Kidney capillary endothelial cell (primary cell): ENCODE data around the gene OSBP2.
"Not testable (repeated sequence)": the region's sequence is repeated elsewhere in the genome, so short reads cannot be mapped to it uniquely, and the experiment has no call there.

ENCODE experiments used
- DNase-seq: peaks from one replicate; pipeline ENCODE4 v3.0.0-alpha.2; 2018; ENCODE audit warnings: low spot score

OSBP2 gene

DNA sequence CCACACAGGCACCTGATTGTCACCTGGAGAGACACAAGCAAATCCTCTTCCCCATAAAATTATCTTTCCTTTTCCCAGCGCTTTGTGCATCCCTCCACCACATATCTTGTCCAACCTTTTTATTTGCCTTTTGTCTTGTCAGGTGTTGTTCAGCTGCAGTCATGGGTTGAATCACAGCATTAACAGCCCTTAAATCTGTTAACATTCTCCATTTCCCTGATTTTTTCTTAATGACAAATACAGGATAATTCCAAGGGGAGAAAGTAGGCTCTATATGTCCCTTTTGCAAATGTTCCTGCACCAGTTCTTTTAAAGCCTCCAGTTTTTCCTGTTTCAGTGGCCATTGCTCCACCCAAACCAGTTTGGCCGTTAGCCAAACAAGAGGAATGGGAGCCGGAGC lies 18.1 kb upstream of the OSBP2 start:
- DNase-seq = not testable (repeated sequence)

DNA sequence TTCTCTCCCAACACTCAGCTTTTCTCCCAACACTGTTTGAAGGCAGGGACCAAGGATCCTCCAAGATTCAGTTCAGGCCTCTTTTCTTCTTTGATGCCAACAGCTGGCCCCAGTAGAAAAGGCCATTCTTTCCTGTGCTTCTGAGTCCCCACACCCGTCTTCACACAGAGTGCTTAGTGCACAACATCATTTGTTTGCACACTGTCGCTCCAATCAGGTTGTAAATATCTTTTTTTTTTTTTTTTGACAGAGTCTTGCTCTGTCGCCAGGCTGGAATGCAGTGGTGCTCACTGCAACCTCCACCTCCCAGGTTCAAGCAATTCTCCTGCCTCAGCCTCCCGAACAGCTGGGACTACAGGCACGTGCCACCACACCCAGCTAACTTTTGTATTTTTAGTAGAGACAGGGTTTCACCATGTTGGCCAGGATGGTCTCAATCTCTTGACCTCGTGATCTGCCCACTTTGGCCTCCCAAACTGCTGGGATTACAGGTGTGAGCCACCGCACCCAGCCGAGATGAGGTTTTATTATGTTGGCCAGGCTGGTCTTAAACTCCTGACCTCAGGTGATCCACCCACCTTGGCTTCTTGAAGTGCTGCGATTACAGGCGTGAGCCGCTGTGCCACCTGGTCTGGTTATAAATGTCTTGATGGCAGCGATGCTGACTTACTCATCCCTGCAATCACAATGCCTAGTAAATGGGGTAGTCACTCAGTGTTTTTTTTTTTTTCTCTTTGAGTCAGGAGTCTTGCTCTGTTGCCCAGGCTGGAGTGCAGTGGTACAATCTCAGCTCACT lies 14.6 kb upstream of the OSBP2 start:
- DNase-seq = not testable (repeated sequence)

DNA sequence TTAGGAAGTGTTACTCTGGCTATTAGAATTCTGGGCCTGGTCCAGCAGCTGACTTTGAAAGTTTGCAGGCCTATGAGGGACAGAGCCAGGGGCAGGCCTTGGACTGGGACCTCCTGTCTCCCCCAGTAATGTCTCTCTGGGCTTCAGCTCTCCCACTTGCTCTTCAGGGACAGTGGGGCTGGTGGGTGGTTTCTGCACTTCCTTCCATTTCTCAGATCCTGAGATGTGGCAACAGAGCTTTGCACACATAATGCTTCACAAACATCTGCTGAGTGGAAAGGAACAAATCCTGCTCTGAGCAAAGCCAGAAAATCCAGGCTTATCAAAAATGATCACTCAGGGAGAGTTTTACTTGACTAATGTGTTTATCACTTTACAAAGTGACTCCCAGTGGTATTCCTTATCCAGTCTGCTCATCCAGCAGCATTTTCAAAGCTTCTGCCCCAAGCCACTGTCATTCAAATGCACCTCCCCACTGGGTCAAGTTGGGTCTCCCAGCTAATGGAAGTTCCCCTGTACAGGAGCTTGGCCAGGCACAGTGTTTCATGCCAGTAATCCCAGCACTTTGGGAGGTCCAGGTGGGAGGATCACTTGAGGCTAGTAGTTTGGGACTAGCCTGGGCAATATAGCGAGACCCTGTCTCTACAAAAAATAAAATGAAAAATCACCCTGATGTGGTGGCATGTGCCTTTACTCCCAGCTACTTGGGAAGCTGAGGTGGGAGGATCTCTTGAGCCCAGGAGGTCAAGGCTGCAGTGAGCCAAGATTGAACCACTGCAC lies 13.5 kb upstream of the OSBP2 start:
- no peak for DNase-seq

DNA sequence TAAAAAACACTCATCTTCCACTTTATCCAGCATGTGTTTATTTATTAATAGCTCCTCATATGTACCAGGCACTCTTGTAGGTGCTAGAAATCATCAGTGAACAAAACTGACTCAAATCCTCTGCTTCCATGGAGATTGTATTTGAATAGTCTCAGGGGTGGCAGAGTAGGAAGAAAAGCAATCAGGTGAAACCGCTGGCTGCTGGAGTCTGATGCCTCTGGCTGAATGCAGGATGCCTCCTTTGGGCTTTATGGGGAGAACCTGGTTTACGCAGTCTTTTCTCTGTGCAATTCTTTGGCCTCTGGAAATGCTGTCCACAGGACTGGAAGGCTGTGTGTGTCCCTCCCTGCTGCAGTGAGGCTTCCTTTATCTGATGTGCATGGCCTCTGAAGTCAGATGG lies 12.8 kb upstream of the OSBP2 start:
- DNase-seq = no peak

DNA sequence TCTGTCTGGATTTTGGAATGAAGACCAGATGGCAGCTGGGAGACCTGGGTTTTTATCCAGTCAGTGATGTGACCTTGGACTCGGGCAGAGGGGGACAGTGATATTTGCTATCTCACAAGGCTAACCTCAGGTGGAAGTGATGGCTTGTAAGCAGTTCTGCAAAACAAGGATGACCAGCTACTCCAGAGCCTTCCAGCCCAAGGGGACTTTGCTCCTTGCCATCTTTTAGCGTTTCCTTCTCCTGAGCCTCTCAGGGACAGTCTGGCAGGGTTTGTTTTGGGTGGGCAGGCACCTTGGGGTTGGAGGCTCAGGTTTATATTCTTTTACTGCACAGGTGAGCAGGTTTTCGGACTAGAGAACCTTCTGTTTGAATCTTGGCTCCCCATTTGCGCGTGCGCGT lies 9.5 kb upstream of the OSBP2 start:
- no peak for DNase-seq

DNA sequence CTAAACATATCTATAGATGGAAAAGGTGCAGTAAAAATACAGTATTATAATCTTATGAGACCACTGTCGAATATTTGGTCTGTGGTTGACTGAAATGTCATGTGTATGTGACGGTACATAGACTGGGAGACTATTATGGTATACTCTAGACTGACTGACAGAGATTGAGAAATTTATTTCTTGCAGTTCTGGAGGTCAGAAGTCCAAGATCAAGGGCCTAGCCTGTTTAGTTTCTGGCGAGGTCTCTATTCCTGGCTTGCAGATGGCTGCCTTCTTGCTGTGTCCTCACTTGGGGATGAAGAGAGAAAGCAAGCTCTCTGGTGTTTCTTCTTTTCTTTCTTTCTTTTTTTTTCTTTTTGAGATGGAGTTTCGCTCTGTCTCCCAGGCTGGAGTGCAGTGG lies 7.3 kb upstream of the OSBP2 start:
- DNase-seq = no peak

DNA sequence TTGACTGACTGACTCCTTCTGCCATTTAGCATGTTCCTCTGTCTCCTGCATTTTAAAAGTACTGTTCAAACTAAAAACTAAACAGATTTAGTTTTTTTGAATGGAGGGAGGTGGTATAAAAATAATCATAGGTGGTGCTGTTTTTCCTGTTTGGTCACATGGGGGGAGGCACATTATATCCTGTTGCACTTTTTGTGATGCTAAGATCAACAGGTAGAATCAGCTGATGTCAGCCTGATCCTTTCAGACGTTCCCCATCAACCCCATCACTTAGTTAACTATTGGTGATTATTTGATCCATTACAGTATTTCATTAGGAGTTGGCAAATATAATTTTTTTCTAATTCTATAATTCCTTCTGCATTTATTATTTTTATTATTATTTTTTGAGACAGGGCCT lies 5.1 kb upstream of the OSBP2 start:
- DNase-seq = no peak

DNA sequence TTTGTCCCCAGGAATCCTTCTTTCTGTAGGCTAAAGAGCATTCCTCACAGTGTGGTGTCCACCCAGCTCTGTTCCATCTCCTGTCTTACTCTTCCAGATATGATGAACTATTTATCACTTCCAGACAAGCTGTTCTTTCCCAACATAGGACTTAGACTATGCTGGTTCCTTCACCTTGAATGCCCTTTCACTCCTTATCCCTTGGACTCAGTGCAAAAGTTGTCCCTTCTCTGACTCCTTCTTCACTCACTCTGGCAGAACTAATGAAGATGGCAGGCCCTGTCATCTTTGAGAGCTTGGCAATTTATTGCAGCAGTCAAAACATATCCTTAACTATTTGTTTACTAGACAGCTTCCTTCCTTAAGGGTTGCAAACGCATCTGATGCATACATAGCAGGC lies 3.5 kb upstream of the OSBP2 start:
- DNase-seq = no peak

DNA sequence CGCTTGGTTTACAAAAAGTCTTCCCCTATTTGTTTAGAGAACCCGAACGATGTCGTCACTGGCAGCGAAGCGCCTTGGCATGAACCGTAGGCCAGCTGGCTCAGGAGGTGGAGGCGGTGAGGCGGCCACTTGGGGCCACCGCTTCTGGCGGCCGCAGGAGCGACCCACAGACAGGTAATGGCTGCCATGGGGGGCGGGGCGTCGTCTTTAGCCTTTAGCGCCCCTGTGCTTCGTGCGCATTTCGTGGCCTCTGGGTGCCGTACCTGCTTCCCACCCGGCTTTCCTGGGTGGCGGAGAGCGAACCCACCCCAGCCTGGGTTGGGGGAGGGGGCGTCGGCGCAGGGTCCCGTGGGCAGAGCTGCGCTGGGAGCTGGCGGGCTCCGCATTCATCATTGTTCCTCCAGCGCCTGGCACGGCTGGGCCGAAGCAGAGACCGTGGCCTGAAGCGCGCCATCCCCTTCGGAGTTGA lies 469 bp upstream of the OSBP2 start:
- DNase-seq = no peak

DNA sequence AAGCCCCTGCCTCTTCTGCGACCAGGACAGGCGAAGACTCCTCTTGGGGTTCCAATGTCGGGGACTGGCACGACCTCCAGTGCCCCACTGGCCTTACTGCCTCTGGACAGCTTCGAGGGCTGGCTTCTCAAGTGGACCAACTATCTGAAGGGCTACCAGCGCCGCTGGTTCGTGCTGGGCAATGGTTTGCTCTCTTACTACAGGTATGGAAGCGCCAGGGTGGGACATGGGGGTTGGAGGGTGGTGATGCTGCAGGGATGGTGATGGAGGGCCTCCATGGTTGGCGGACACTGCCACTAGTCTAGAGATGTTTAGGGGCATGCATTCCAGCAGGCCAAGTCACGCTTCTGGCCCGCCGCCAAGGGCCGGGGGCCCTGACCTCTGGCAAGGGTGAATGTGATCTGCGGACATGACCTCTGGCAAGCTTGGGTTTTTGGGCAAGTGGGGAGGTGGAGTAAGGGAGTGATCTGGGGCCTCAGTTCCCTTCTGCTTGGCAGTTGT lies 727 bp downstream of the OSBP2 start:
- DNase-seq = no peak

DNA sequence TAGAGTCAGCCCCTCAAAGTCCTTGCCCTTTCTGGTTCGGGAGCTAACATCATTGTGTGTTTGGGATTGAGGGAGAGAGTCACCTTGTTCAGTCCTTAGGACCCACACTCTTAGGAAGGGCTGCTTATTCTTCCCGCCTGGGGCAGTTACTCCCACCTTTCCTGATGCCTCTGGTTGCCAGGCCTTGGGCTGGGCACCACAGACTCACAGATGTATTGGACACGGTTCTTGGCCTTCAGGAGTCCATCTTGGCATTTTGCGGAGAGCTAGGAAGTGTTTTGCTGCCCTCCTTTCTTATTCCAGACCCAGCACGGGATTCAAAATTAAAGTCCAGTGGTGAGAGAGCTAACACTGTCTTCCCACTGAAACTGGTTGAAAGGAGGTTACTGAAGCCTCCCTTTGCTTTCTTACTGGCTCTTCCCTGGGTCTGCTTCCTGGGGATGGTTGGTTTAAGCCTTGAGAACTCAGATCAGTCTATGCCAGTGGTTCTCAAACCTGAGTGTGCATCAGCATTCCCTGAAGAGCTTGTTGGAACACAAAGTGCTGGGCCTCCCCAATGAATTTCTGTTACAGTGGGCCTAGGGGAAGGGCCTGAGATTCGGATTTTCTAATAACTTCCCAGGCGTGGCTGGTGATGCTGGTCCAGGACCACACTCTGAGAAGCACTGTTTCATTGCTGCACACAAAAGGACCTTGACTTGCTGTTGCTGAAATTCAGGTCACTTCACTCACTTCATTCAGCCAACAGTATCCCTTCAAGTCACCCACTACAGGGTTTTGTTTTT lies 1.4 kb downstream of the OSBP2 start:
- no peak for DNase-seq

DNA sequence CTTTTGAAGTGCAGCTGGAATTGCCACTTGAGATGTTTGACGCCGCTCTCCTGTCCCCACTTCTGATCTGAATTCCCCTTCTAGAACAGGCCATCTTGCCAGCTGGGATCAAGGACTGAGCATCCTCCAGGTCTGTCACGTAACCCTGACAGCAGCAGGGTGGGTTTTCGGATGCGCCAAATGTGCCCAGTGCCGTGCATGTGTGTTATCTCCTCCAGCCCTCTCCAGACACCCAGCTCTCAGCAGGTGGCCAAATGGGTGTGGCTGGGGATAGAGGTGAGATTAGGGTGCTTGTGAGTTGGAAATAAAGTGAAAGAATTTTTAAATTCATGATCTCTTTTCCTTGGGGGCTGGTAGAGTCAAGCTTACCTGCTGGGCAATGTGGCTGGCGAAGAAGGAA lies 3.3 kb downstream of the OSBP2 start:
- no peak for DNase-seq

DNA sequence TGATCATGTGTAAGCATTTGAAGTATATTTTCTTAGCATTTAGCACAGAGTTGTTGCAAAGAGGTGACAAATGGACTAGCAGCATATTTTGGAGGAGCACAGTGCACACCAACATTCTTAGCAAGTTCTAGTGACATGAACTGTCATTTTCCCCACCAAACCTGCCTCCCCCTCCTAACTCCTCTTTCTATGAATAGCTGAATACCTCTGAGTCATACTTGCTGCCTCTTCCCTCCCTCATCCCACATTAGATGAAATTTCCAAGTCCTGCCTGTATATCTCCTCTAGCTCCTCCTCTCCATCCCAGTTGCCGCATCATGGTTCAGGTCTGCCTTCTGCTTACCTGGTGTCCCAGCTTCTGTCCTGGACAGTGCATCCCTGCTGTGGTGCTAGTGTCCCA lies 7.2 kb downstream of the OSBP2 start:
- no peak for DNase-seq

DNA sequence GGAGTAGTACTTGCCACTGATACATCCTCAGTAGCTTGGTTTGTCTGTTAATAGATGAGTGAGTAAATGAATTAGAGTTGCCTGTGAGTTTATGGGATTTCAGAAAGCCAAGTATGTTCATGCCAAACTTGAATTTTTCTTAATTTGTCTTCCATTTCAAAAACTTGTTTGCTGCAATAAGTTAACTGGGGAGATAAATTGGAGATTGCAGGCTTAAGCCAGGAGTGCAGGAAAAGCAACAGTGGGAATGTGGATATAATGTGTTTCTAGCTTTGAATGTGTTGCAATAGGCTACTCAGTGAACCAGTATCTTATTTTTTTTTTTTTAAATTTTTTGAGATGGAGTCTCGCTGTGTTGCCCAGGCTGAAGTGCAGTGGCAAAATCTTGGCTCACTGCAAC lies 8.2 kb downstream of the OSBP2 start:
- no peak for DNase-seq

DNA sequence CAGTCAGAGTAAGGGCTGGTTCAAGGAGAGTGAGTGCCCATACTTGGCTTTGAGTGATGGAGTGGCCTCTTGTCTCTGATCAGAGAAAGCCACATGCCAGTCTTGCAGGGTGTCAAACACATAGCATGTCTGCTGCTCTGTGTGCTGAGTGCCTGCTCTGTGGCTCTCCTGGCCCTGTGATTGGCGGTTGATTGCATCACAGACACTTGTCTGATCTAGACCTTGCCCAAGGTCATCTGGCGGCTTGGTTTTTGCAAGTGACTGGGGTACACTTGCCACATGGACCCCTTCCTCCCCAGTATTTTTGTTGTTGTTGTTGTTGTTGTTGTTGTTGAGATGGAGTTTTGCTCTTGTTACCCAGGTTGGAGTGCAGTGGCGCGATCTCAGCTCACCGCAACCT lies 10.3 kb downstream of the OSBP2 start:
- DNase-seq = no peak

DNA sequence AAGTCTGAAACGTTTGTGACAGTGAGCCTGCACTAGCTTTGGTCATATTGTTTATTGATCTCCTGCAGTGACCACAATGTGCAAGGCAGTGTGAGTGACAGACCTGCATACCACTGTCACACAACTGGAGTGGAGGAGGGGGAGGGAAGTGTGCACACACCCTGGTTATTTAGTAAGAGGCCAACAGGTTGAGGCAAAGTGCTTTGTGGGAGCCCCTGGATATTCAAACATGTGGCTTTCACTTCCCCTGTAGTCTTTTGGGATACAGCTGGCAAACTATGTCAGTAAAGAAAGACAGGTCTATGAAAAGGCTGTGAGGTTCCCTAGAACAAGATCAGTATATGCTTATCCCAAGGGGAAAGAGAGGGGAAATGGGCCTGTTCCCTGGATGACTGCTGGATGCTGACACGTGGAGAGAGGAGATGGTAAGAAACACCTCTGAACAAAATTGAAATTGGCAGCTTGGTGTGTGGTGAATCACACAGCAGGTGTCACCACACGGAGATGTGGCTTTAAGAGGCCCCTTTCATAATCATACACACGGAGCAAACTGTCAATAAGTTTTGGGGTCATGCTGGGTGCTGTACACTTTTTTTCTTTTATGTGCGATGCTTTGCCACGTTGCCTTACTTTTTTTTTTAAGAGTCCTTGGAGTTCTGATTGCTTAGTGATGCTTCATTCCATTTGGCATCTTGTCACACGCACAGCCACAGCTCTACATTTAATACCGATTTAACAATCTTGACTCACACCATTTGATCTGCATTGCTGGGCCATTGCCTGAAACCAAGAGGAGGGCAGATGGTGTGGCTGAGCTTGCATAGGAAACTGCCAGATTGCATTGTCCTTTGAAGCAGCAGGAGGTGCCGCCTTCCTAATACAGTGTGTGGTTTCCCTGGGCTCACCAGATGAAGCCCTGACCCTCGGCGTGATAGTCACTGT lies 11.3 kb downstream of the OSBP2 start:
- no peak for DNase-seq

DNA sequence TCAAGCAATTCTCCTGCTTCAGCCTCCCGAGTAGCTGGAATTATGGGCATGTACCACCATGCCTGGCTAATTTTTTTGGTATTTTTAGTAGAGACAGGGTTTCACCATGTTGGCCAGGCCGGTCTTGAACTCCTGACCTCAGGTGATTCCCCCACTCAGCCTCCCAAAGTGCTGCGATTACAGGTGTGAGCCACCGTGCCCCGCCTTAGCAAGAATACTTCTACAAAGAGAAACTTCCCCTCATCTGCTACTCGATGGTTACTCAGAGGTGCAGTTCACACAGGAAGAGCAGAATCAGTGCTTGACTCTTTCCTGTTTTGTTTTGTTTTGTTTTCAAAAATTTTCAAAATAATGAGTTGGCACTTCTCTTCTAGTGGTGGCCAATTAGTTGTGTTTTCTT lies 15.3 kb downstream of the OSBP2 start:
- peak; percentile 42 for DNase-seq

DNA sequence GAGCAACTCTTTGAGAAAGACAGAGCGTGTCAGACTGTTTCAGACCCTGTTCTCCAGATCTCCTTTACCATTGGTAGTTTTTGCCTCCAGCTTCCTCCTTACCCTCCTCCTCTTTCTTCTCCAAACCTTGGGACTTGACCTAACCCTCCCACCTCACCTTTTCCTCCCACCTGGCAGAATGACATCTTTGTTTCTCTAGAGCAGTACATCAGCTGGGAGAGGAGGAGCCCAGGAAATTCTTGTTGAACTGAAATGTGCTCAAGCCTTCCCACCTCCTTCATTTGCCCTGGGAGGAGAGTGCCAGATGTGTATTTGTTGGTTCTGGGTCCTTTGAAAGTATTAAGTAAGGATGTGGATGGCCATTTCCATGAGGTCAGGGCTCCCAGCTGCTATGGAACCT lies 17.4 kb downstream of the OSBP2 start:
- no peak for DNase-seq

DNA sequence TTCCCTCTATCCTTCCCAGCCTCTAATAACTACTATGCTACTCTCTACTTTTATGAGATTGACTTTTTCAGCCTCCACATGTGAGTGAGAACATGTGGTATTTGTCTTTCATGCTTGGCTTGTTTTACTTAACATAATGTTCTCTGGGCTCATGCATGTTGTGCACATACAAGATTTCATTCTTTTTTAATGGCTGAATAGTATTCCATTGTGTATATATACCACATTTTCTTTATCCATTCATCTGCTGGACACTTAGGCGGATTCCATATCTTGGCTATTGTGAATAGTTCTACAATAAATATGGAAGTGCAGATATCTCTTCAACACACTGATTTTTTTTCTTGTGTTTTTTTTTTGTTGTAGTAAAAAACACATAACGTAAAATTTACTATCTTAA lies 19.4 kb downstream of the OSBP2 start:
- DNase-seq = no peak

DNA sequence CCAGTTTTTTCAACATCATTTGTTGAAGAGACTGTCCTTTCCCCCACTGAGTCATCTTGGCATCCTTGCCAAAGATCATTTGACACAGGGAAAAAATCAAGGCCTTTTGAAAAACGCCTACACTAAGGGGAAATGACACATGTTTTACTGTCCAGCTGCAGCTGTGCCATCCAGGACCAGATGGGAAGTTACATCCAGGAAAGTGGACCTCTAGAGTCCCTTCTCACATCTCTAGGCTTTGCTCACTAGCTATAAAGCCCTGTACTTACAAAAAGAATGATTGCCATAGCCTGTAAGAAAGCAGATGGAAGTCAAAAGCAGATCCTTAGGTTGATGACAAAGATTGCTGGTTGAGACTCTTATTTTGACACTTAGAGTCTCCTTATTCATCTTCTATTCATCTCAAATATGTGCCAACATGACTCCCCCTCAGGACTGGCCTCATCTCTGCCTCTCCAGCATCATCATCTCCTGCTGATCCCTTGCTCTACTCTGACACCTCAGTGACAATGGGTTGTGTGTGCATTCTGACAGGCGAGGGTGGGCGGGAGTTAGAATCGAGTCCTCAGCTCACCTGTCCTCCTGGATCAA lies 22.8 kb downstream of the OSBP2 start:
- peak; percentile 94 for DNase-seq

DNA sequence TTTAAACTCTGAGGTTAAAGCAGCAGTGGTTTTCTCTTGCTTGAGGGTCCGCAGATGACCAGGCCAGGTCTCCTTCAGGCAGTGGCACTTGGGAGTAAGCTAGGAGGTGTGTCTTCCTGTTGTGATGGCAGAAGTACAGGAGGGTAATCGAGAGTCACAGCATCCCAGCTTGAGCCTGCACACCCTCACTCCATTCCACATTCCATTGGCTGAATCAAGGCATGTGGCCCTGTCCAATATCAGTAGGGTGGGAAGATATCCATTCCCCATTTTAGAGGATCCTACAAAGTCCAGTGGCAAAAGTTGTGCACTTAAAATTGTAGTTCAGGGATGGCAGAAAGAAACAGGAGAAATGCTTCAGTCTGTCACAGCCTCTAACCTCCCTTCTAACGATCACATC lies 23.3 kb downstream of the OSBP2 start:
- DNase-seq = no peak
